RWPE2 (cell line): ENCODE results near the gene PPP1R37.

Source experiments
- ATAC-seq: fragments of 200-7000 bp; cut with Tn5 transposase; 3 replicates; pipeline ENCODE4 v1.9.1; 2021; ENCODE audit warnings: low read depth
- DNase-seq: peaks from one replicate; pipeline ENCODE4 v3.0.0-alpha.2; 2020; ENCODE audit warnings: low spot score
- H3K27ac ChIP-seq: fragments of 450-650 bp; 2 replicates; pipeline ENCODE4 v1.5.1; 2017; ENCODE audit warnings: mild to moderate bottlenecking; ENCODE audit not compliant: poor library complexity, severe bottlenecking
- H3K27me3 ChIP-seq: fragments of 250-450 bp; sonication (Bioruptor Pico); 2 replicates; pipeline ENCODE4 v1.5.1; 2021; ENCODE audit warnings: mild to moderate bottlenecking, moderate library complexity; ENCODE audit not compliant: insufficient read depth, poor library complexity, severe bottlenecking
- H3K36me3 ChIP-seq: fragments of 250-450 bp; sonication (Bioruptor Pico); 2 replicates; pipeline ENCODE4 v1.5.1; 2020; ENCODE audit warnings: low read depth, mild to moderate bottlenecking, moderate library complexity
- H3K4me1 ChIP-seq: fragments of 250-450 bp; sonication (Bioruptor Pico); 2 replicates; pipeline ENCODE4 v1.5.1; 2021; ENCODE audit warnings: mild to moderate bottlenecking, moderate library complexity; ENCODE audit not compliant: insufficient read depth, poor library complexity, severe bottlenecking
- H3K4me3 ChIP-seq: fragments of 250-450 bp; sonication (Bioruptor Pico); 2 replicates; pipeline ENCODE4 v1.5.1; 2021; ENCODE audit warnings: mild to moderate bottlenecking, moderate library complexity; ENCODE audit not compliant: severe bottlenecking
- H3K9me3 ChIP-seq: fragments of 250-450 bp; sonication (Bioruptor Pico); 2 replicates; pipeline ENCODE4 v1.5.1; 2021; ENCODE audit warnings: mild to moderate bottlenecking, moderate library complexity; ENCODE audit not compliant: severe bottlenecking
- CTCF ChIP-seq: fragments of 450-650 bp; IDR thresholded peaks from one replicate; pipeline ENCODE4 v1.5.1; 2017; ENCODE audit warnings: mild to moderate bottlenecking, moderate library complexity; ENCODE audit not compliant: poor library complexity, severe bottlenecking

The PPP1R37 gene

DNA sequence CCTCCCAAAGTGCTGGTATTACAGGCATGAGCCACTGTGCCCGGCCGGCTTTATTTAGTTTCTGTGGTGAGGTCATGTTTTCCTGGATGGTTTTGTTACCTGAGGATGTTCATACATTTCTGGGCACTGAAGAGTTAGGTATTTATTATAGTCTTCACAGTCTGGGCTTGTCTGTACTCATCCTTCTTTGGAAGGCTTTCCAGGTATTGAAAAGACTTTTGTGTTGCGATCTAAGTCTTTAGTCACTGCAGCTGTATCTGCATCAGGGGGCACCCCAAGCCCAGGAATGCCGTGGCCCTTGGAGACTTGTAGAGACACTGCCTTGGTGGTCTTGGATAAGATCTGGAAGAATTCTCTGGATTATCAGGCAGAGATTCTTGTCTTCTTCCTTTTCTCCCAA, 98.4 kb downstream of the PPP1R37 start:
- DNase-seq = no peak
- peak; percentile 87 for ATAC-seq
- TF ChIP-seq CTCF = peak; percentile 54

GRCh38 chr19:45195764-45196163, 102.8 kb downstream of the PPP1R37 start:
- Histone ChIP-seq H3K4me3 (no peak overlapping the region), H3K36me3 (no peaks in the 10 kb centered on the region), H3K4me1 (no peaks in the 10 kb centered on the region), H3K27me3 (no peaks in the 10 kb centered on the region), H3K9me3 (no peaks in the 10 kb centered on the region), H3K27ac (no peak overlapping the region)
- ATAC-seq = peak; percentile 61
- DNase-seq = no peak
- no peak for TF ChIP-seq CTCF

More for the DNA sequence above, 98.4 kb downstream of the PPP1R37 start:
- no peaks in the 10 kb centered on the region for H3K27me3 ChIP-seq
- no peaks in the 10 kb centered on the region for H3K9me3 ChIP-seq
- no peak overlapping the region for H3K4me3 ChIP-seq
- H3K4me1 ChIP-seq = no peaks in the 10 kb centered on the region
- no peaks in the 10 kb centered on the region for H3K36me3 ChIP-seq
- peak overlapping the region; percentile 28 for H3K27ac ChIP-seq
